ENCODE data around the gene GDF7.

The GDF7 gene

DNA sequence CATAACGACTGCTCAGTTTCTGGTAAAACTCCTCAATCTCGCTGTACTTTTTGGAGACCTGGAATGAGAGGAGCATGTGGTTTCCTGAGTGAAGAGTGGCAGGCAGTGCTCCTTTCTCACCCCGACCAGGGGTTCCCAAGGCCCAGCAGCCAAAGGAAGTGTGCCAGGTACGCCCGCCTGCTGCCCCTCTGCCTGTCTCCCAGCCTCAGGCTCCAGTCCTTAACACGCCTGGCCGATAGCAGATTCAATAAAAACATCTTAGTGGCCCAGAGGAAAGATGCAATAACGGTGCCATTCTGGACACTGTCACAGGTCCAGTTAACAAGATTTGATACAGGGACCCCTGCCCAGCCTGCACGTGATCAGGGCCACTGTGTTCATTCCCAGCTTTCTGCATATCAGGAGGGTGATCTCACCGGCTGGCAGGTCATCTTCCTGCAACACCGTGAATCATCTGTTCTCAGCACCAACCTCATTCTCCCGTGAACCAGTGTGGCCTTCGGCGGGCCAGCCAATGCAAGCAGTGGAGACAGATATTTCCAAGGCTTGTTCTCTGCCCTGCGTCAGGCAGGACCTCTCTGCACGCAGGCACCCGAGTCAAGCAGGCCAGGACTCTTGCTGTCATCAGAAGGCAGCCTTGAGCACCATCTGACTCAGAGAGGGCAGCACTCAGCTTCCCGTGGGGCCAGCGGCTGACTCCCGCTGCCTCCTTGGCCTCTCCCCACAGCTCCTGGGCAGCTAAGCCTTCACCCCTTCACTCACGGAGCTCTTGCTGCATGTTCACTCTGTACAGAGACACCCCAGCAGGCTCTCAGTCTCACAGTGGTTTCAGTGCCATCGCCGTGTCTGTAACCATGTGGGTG lies 25.6 kb upstream of the GDF7 start:
- H3K36me3 ChIP-seq (replicated peaks; ENCODE audit: low read depth, low read length), result no peaks in the 10 kb centered on the region
- no peak overlapping the region for H3K4me2 ChIP-seq (ENCODE audit: low read length)
- no peaks in the 10 kb centered on the region for H3K4me1 ChIP-seq (ENCODE audit: low read length)

GRCh38 chr2:20642055-20642971 lies 24.6 kb upstream of the GDF7 start:
- no peak overlapping the region for H3K4me2 ChIP-seq (ENCODE audit: low read length)
- H2AFZ ChIP-seq (ENCODE audit: low read depth, low read length), result no peak overlapping the region
- H4K20me1 ChIP-seq (ENCODE audit: insufficient read depth, low read length), result no peaks in the 10 kb centered on the region

More for the DNA sequence above, 25.6 kb upstream of the GDF7 start:
- Histone ChIP-seq H3K79me2 (ENCODE audit: low read length) (no peaks in the 10 kb centered on the region), H4K20me1 (ENCODE audit: insufficient read depth, low read length) (no peaks in the 10 kb centered on the region), H3K9ac (ENCODE audit: low read length) (no peak overlapping the region), H3K4me3 (ENCODE audit: low read length) (no peak overlapping the region), H3K27me3 (ENCODE audit: low read depth, low read length) (no peaks in the 10 kb centered on the region), H3K9me3 (ENCODE audit: insufficient read depth, low read length) (no peaks in the 10 kb centered on the region), H3K27ac (ENCODE audit: low read length) (no peak overlapping the region), H2AFZ (ENCODE audit: low read depth, low read length) (no peak overlapping the region)
- TF ChIP-seq CTCF (IDR thresholded peaks at IDR 0.05; ENCODE audit: low read depth, low read length), result no peak
- TF ChIP-seq EZH2phosphoT487 (IDR thresholded peaks at IDR 0.05; ENCODE audit: low read depth), result no peak

DNA sequence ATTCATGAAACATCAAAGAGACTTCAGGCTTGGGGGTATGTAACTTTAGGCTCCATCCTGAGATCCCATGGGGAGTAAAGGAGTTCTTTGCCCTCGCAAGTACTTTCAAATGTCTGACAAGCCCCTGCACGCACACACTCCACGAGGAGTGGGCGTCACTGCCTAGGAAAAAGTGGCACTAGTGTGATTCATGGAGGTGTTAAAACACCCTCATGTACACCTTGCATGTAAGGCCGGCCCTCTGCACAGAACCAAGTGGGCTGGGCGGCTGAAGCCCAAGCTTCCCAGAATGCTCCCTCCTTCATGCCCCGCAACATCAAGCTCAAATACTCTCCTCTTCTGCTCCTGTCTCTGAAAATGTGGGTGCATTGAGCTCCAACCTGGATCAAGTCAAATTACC lies 23.9 kb upstream of the GDF7 start:
- Histone ChIP-seq H3K27me3 (ENCODE audit: low read depth, low read length) (no peaks in the 10 kb centered on the region), H3K4me1 (ENCODE audit: low read length) (no peaks in the 10 kb centered on the region), H2AFZ (ENCODE audit: low read depth, low read length) (no peak overlapping the region), H3K9ac (ENCODE audit: low read length) (no peak overlapping the region), H3K36me3 (replicated peaks; ENCODE audit: low read depth, low read length) (no peaks in the 10 kb centered on the region), H4K20me1 (ENCODE audit: insufficient read depth, low read length) (no peaks in the 10 kb centered on the region), H3K4me3 (ENCODE audit: low read length) (no peak overlapping the region), H3K27ac (ENCODE audit: low read length) (no peak overlapping the region), H3K4me2 (ENCODE audit: low read length) (no peak overlapping the region), H3K79me2 (ENCODE audit: low read length) (no peaks in the 10 kb centered on the region), H3K9me3 (ENCODE audit: insufficient read depth, low read length) (no peaks in the 10 kb centered on the region)
- TF ChIP-seq EZH2phosphoT487 (IDR thresholded peaks at IDR 0.05; ENCODE audit: low read depth), result no peak
- TF ChIP-seq CTCF (IDR thresholded peaks at IDR 0.05; ENCODE audit: low read depth, low read length), result no peak

More at GRCh38 chr2:20642055-20642971, 24.6 kb upstream of the GDF7 start:
- no peaks in the 10 kb centered on the region for H3K4me1 ChIP-seq (ENCODE audit: low read length)
- no peak overlapping the region for H3K27ac ChIP-seq (ENCODE audit: low read length)
- no peak overlapping the region for H3K4me3 ChIP-seq (ENCODE audit: low read length)
- H3K27me3 ChIP-seq (ENCODE audit: low read depth, low read length), result no peaks in the 10 kb centered on the region
- H3K36me3 ChIP-seq (replicated peaks; ENCODE audit: low read depth, low read length), result no peaks in the 10 kb centered on the region
- TF ChIP-seq CTCF (IDR thresholded peaks at IDR 0.05; ENCODE audit: low read depth, low read length) (peak; percentile 87), EZH2phosphoT487 (IDR thresholded peaks at IDR 0.05; ENCODE audit: low read depth) (no peak)
- H3K79me2 ChIP-seq (ENCODE audit: low read length), result no peaks in the 10 kb centered on the region
- H3K9ac ChIP-seq (ENCODE audit: low read length), result no peak overlapping the region
- H3K9me3 ChIP-seq (ENCODE audit: insufficient read depth, low read length), result no peaks in the 10 kb centered on the region

DNA sequence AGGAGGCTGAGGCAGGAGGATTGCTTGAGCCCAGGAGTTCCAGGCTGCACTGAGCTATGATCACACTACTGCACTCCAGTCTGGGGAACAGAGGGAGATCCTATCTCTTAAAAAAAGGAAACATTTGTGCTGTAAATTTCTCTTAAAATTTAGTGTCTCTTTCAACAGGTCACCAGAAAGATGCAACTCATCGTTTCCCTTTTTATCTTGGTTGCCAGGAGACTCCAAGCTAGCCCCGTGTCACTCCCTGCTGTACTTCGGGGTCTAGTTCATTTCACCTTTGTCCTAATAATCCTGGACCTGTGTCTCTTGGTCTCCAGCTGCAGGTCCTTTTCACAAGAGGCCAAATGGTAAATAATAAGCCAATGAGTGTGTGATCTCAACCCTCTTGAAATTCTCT lies 23.1 kb upstream of the GDF7 start:
- Histone ChIP-seq H3K79me2 (ENCODE audit: low read length) (no peaks in the 10 kb centered on the region), H3K9ac (ENCODE audit: low read length) (no peak overlapping the region), H3K9me3 (ENCODE audit: insufficient read depth, low read length) (no peaks in the 10 kb centered on the region), H3K36me3 (replicated peaks; ENCODE audit: low read depth, low read length) (no peaks in the 10 kb centered on the region), H3K27ac (ENCODE audit: low read length) (no peak overlapping the region), H2AFZ (ENCODE audit: low read depth, low read length) (no peak overlapping the region), H3K4me3 (ENCODE audit: low read length) (no peak overlapping the region), H3K4me1 (ENCODE audit: low read length) (no peaks in the 10 kb centered on the region), H3K4me2 (ENCODE audit: low read length) (no peak overlapping the region), H3K27me3 (ENCODE audit: low read depth, low read length) (no peaks in the 10 kb centered on the region), H4K20me1 (ENCODE audit: insufficient read depth, low read length) (no peaks in the 10 kb centered on the region)
- TF ChIP-seq EZH2phosphoT487 (IDR thresholded peaks at IDR 0.05; ENCODE audit: low read depth), result no peak
- TF ChIP-seq CTCF (IDR thresholded peaks at IDR 0.05; ENCODE audit: low read depth, low read length), result no peak
